CD4-positive, alpha-beta T cell treated with Interleukin-15 for 4 hours (primary cell): ENCODE data around the gene SYTL2.
"Not testable (repeated sequence)": the region's sequence is repeated elsewhere in the genome, so short reads cannot be mapped to it uniquely, and the experiment has no call there.

Source experiments
- DNase-seq: peaks from one replicate; pipeline ENCODE4 v3.0.0-alpha.2; 2020; ENCODE audit warnings: low spot score

SYTL2 gene

GRCh38 chr11:85795712-85796487 is 15.0 kb downstream of the SYTL2 start:
- no peak for DNase-seq

GRCh38 chr11:85791409-85791990 is 19.4 kb downstream of the SYTL2 start:
- DNase-seq: no peak

GRCh38 chr11:85787809-85788760 is 22.9 kb downstream of the SYTL2 start:
- DNase-seq: no peak

- no peak for DNase-seq
These were observed 23.8 kb downstream of the SYTL2 start for GRCh38 chr11:85787168-85787567.

- no peak for DNase-seq
These were observed 26.3 kb downstream of the SYTL2 start for GRCh38 chr11:85784480-85785265.

- no peak for DNase-seq
These were observed 27.2 kb downstream of the SYTL2 start for GRCh38 chr11:85783758-85784157.

GRCh38 chr11:85780780-85781517 is 30.0 kb downstream of the SYTL2 start:
- not testable (repeated sequence) for DNase-seq

GRCh38 chr11:85779956-85780640 is 30.8 kb downstream of the SYTL2 start:
- no peak for DNase-seq

GRCh38 chr11:85777603-85777972 is 33.4 kb downstream of the SYTL2 start:
- DNase-seq: not testable (repeated sequence)

GRCh38 chr11:85776951-85777602 is 33.9 kb downstream of the SYTL2 start:
- no peak for DNase-seq

GRCh38 chr11:85774256-85775101 is 36.5 kb downstream of the SYTL2 start:
- DNase-seq: no peak

- DNase-seq: no peak
These were observed 38.2 kb downstream of the SYTL2 start for GRCh38 chr11:85772695-85773094.

GRCh38 chr11:85771568-85771967 is 39.4 kb downstream of the SYTL2 start:
- no peak for DNase-seq

- DNase-seq: no peak
These were observed 41.2 kb downstream of the SYTL2 start for GRCh38 chr11:85769771-85770170.

- DNase-seq: no peak
These were observed 42.3 kb downstream of the SYTL2 start for GRCh38 chr11:85768473-85769146.

- no peak for DNase-seq
These were observed 43.5 kb downstream of the SYTL2 start for GRCh38 chr11:85767246-85767945.

GRCh38 chr11:85766721-85767161 is 44.2 kb downstream of the SYTL2 start:
- no peak for DNase-seq

- DNase-seq: no peak
These were observed 46.1 kb downstream of the SYTL2 start for GRCh38 chr11:85764796-85765195.
